ENCODE measurements around the gene B4GALNT3.

- TF ChIP-seq EZH2 (IDR thresholded peaks at IDR 0.05; ENCODE audit: insufficient read depth, poor library complexity, severe bottlenecking): no peak
- TF ChIP-seq EZH2phosphoT487 (IDR thresholded peaks at IDR 0.05; ENCODE audit: insufficient read depth, low read depth): no peak
These were observed 74.0 kb downstream of the B4GALNT3 start for GRCh38 chr12:533718-534117.
